GM18508 (cell line): ENCODE measurements around the gene CTSE.
"Not testable (repeated sequence)": the region's sequence is repeated elsewhere in the genome, so short reads cannot be mapped to it uniquely, and the experiment has no call there.

Experiments
- ATAC-seq: cut with Tn5 transposase; IDR thresholded peaks from one replicate; pipeline ENCODE4 v1.9.1; 2021; ENCODE audit warnings: moderate number of reproducible peaks; ENCODE audit not compliant: insufficient read depth, unreplicated experiment

CTSE gene

GRCh38 chr1:206020393-206021007, 3.2 kb downstream of the CTSE start:
- ATAC-seq = no peak

- ATAC-seq = no peak
Measured at GRCh38 chr1:206015071-206015470, 8.6 kb downstream of the CTSE start.

- ATAC-seq = no peak
Measured at GRCh38 chr1:206014601-206015000, 9.1 kb downstream of the CTSE start.

- no peak for ATAC-seq
Measured at GRCh38 chr1:206013026-206013795, 10.5 kb downstream of the CTSE start.

- peak; percentile 87 for ATAC-seq
Measured at GRCh38 chr1:206012086-206012859, 11.4 kb downstream of the CTSE start.

GRCh38 chr1:206011057-206011456, 12.6 kb downstream of the CTSE start:
- no peak for ATAC-seq

- no peak for ATAC-seq
Measured at GRCh38 chr1:206010060-206010459, 13.6 kb downstream of the CTSE start.

GRCh38 chr1:206006946-206007345, 16.7 kb downstream of the CTSE start:
- ATAC-seq = no peak

GRCh38 chr1:206005778-206006180, 17.9 kb downstream of the CTSE start:
- ATAC-seq = no peak

- ATAC-seq = no peak
Measured at GRCh38 chr1:206005234-206005633, 18.5 kb downstream of the CTSE start.

- no peak for ATAC-seq
Measured at GRCh38 chr1:206004826-206005225, 18.9 kb downstream of the CTSE start.

GRCh38 chr1:206003854-206004800, 19.6 kb downstream of the CTSE start:
- ATAC-seq = no peak

GRCh38 chr1:206002871-206003801, 20.6 kb downstream of the CTSE start, which contains the start of gene RAB7B:
RAB7B (minus strand) TSS chr1:206003395; CDS start chr1:205994135, 9,260 bp downstream.
- no peak for ATAC-seq

- no peak for ATAC-seq
Measured at GRCh38 chr1:206002160-206002559, 21.5 kb downstream of the CTSE start.

- ATAC-seq = no peak
Measured at GRCh38 chr1:206001476-206001888, 22.2 kb downstream of the CTSE start.

- ATAC-seq = no peak
Measured at GRCh38 chr1:206000641-206001339, 22.9 kb downstream of the CTSE start.

- ATAC-seq = no peak
Measured at GRCh38 chr1:205998457-205999241, 25.0 kb downstream of the CTSE start.

GRCh38 chr1:205996641-205997040, 27.1 kb downstream of the CTSE start:
- not testable (repeated sequence) for ATAC-seq
